BJ (cell line): Measurements from ENCODE around the gene FMNL2. TPM values are rescaled to one million over a fixed set of nuclear protein-coding genes. Genes with fewer than 3 reads are reported as not detected.

Experiments used
- CTCF ChIA-PET: fragments of 350-600 bp; formaldehyde crosslinking; extraction: SDS; loops from one replicate; lab custom pipeline; 2021; ENCODE audit warnings: antibody characterized with exemption, inconsistent platforms; lab: Yijun Ruan, JAX
- POLR2A ChIA-PET: fragments of 300-600 bp; sonication (Branson Sonifier 250); formaldehyde crosslinking; extraction: SDS; loops from one replicate; lab custom pipeline; 2021; ENCODE audit warnings: antibody characterized with exemption; lab: Charles Lee
- DNase-seq: peaks from one replicate; pipeline ENCODE4 v3.0.0-alpha.2; 2011; ENCODE audit warnings: low read depth
- H3K27me3 ChIP-seq: 2 replicates; pipeline ENCODE4 v1.6.0; 2011; ENCODE audit warnings: low read length; ENCODE audit not compliant: control insufficient read depth, insufficient read depth
- H3K36me3 ChIP-seq: 2 replicates; pipeline ENCODE4 v1.5.1; 2011; ENCODE audit warnings: low read length; ENCODE audit not compliant: control insufficient read depth, insufficient read depth
- H3K4me3 ChIP-seq: 2 replicates; pipeline ENCODE4 v1.5.1; 2011; ENCODE audit warnings: low read depth, mild to moderate bottlenecking, control low read depth, low read length
- CTCF ChIP-seq: IDR thresholded peaks from 2 replicates; pipeline ENCODE4 v1.5.1; 2011; ENCODE audit warnings: low read depth, mild to moderate bottlenecking, control low read depth, inconsistent platforms, low read length, moderate library complexity; ENCODE audit not compliant: insufficient read depth
- polyA plus RNA-seq: library from polyadenylated mRNA; depleted of rRNA; stranded (reverse); fragments of >200 nt; gene quantifications from 2 replicates; pipeline ENCODE4 v1.2.3, GENCODE V29; 2011

FMNL2 gene
- polyA plus RNA-seq, 1 experiment, result 2.4 TPM

GRCh38 chr2:152650768-152651371 lies 315.9 kb downstream of the FMNL2 start:
- no peak for TF ChIP-seq CTCF
- CTCF ChIA-PET, result no interaction called here
- no peaks in the 10 kb centered on the region for H3K27me3 ChIP-seq
- DNase-seq, result no peak
- peaks cover 1% of the 10 kb centered on the region; the same call in 1 of the 2 replicates for H3K36me3 ChIP-seq
- POLR2A ChIA-PET, result no interaction called here
- no peak overlapping the region for H3K4me3 ChIP-seq

- no peaks in the 10 kb centered on the region for H3K27me3 ChIP-seq
- no peak overlapping the region for H3K4me3 ChIP-seq
- no peak for TF ChIP-seq CTCF
- ChIA-PET CTCF (no interaction called here), POLR2A (no interaction called here)
- H3K36me3 ChIP-seq, result peaks cover 1% of the 10 kb centered on the region; the same call in 1 of the 2 replicates
- DNase-seq, result no peak
Observed at GRCh38 chr2:152651834-152652233, 316.9 kb downstream of the FMNL2 start.

DNA sequence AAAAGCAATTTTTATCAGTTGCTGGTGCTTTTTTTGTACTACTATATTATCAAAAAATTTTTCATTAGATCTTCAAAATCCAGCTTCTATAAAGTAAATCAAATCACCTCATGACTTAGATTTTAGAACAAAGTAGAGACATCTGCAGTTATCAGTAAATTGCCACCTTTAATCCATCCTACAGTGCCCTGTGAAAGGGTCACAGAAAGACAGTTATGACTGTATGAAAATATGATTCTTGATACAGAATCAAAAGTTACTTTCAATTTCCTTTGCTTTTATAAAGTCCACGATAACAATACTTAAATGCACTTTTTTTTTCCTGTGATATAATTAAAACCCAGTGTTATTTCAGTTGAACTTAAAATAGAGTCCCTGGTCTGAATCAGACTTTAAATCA lies 320.9 kb downstream of the FMNL2 start:
- no peak for DNase-seq
- H3K36me3 ChIP-seq, result peaks cover 4% of the 10 kb centered on the region
- no peak overlapping the region for H3K4me3 ChIP-seq
- no peak for TF ChIP-seq CTCF
- H3K27me3 ChIP-seq, result no peaks in the 10 kb centered on the region
- POLR2A ChIA-PET, result no interaction called here
- CTCF ChIA-PET, result interaction anchor here (1.9 kb wide), 1 partner anchor 20 kb away, joined by 4 read pairs; no protein-coding TSS in a partner anchor

GRCh38 chr2:152657043-152657442 lies 322.1 kb downstream of the FMNL2 start:
- no peaks in the 10 kb centered on the region for H3K27me3 ChIP-seq
- DNase-seq, result no peak
- no peak for TF ChIP-seq CTCF
- CTCF ChIA-PET, result no interaction called here
- POLR2A ChIA-PET, result no interaction called here
- H3K36me3 ChIP-seq, result peaks cover 6% of the 10 kb centered on the region
- H3K4me3 ChIP-seq, result no peak overlapping the region

DNA sequence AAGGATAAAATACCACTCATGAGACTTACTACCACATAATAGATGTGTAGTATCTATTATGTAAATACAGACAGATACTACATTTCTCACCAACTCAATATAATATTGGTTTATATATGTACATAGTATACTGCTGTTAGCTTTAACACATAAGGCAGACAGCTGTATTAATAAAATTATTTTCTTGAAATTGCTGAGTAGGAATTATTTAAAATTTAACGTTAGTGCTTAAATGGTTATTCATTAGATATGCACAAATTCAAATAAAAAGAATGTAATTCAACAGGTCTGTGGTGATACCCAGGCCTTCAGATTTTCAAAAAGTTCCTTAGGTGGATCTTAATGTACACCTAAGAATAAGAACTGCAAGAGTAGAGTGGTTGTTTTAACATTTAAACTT lies 323.2 kb downstream of the FMNL2 start:
- H3K4me3 ChIP-seq, result no peak overlapping the region
- DNase-seq, result no peak
- CTCF ChIA-PET, result interaction anchor here (1.0 to 1.7 kb wide), 2 partner anchors 10 to 22 kb away, joined by 4 to 5 read pairs; no protein-coding TSS in a partner anchor
- POLR2A ChIA-PET, result no interaction called here
- TF ChIP-seq CTCF, result no peak
- H3K27me3 ChIP-seq, result no peaks in the 10 kb centered on the region
- peaks cover 6% of the 10 kb centered on the region for H3K36me3 ChIP-seq
